WTC11 (cell line): ENCODE data around the gene ITPRID1.

Experiments
- CBFB ChIP-seq: sonication (generic); formaldehyde crosslinking; IDR thresholded peaks from 2 replicates; pipeline ENCODE4 v1.8.1; 2022; ENCODE audit warnings: mild to moderate bottlenecking, low read depth, missing genetic modification reagents
- CREB1 ChIP-seq: sonication (generic); formaldehyde crosslinking; IDR thresholded peaks from 2 replicates; pipeline ENCODE4 v1.8.0; 2023; ENCODE audit warnings: mild to moderate bottlenecking, missing genetic modification reagents
- KAT7 ChIP-seq: sonication (generic); formaldehyde crosslinking; IDR thresholded peaks from 2 replicates; pipeline ENCODE4 v1.8.1; 2023; ENCODE audit warnings: missing genetic modification reagents, mild to moderate bottlenecking, borderline replicate concordance
- NR3C1 ChIP-seq: sonication (generic); formaldehyde crosslinking; conservative IDR thresholded peaks from 2 replicates; pipeline ENCODE4 v1.8.1; 2023; ENCODE audit warnings: low read depth, mild to moderate bottlenecking, missing genetic modification reagents
- TP53 ChIP-seq: sonication (generic); formaldehyde crosslinking; IDR thresholded peaks from 2 replicates; pipeline ENCODE4 v1.8.1; 2023; ENCODE audit warnings: mild to moderate bottlenecking, missing genetic modification reagents
- ZNF317 ChIP-seq: sonication (generic); formaldehyde crosslinking; IDR thresholded peaks from 2 replicates; pipeline ENCODE4 v1.8.1; 2023; ENCODE audit warnings: low read depth, mild to moderate bottlenecking, moderate library complexity, missing genetic modification reagents, borderline replicate concordance
- TF ChIP-seq, protein P1 (sequence below): sonication (generic); formaldehyde crosslinking; IDR thresholded peaks from 2 replicates; pipeline ENCODE4 v1.8.1; 2022; ENCODE audit warnings: low read depth, mild to moderate bottlenecking, moderate library complexity, missing genetic modification reagents, borderline replicate concordance
- TF ChIP-seq, protein P2 (sequence below): fragments of 200-600 bp; IDR thresholded peaks from 2 replicates; pipeline ENCODE4 v1.8.0; 2022; ENCODE audit warnings: antibody characterized with exemption
- TF ChIP-seq, protein P3 (sequence below): sonication (generic); formaldehyde crosslinking; IDR thresholded peaks from 2 replicates; pipeline ENCODE4 v1.8.1; 2023; ENCODE audit warnings: mild to moderate bottlenecking, missing genetic modification reagents, borderline replicate concordance
- TF ChIP-seq, protein P4 (sequence below): sonication (generic); formaldehyde crosslinking; IDR thresholded peaks from 2 replicates; pipeline ENCODE4 v1.8.1; 2022; ENCODE audit warnings: mild to moderate bottlenecking, missing genetic modification reagents, moderate library complexity, borderline replicate concordance
- TF ChIP-seq, protein P5 (sequence below): sonication (generic); formaldehyde crosslinking; conservative IDR thresholded peaks from 2 replicates; pipeline ENCODE4 v1.8.1; 2022; ENCODE audit warnings: mild to moderate bottlenecking, missing genetic modification reagents

DNA sequence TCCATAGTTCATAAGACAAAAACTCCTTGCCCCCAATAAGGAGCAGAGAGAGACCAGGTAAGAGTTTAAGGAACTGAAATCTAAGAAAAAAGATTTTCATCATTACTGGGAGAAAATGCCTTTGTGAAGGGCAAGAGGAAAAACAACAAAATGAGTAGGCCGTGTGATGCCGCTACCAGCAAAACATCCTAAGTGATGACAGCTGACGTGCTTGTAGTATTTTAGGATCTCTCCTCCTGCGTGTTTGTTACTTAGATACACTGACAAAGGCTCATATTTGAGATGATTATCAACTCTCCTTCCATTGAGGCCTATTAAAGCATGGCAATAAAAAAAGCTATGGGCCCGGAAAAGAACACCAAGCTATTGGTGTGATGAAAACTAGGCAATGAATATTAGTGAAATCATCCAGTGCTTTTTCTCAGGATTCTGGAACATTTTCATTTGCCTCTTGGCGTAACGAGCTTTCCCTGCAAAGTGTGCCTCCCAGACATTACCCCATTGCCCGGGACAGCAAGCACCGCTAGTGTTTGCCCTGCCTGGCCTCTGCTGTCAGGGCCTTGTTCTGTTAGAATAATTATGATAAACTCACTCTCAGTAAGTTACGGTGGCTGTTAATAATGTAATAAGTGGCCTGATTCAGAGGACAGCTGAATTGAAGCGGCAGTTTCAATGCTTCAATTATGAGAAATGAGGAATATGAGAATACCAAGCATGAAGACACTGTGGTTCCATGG is 36.8 kb upstream of the ITPRID1 start:
- TF ChIP-seq CREB1 (CRISPR knock-in tag), result no peak
- TF ChIP-seq, protein P1, sequence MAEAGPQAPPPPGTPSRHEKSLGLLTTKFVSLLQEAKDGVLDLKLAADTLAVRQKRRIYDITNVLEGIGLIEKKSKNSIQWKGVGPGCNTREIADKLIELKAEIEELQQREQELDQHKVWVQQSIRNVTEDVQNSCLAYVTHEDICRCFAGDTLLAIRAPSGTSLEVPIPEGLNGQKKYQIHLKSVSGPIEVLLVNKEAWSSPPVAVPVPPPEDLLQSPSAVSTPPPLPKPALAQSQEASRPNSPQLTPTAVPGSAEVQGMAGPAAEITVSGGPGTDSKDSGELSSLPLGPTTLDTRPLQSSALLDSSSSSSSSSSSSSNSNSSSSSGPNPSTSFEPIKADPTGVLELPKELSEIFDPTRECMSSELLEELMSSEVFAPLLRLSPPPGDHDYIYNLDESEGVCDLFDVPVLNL (CRISPR knock-in tag), result no peak
- TF ChIP-seq, protein P2, sequence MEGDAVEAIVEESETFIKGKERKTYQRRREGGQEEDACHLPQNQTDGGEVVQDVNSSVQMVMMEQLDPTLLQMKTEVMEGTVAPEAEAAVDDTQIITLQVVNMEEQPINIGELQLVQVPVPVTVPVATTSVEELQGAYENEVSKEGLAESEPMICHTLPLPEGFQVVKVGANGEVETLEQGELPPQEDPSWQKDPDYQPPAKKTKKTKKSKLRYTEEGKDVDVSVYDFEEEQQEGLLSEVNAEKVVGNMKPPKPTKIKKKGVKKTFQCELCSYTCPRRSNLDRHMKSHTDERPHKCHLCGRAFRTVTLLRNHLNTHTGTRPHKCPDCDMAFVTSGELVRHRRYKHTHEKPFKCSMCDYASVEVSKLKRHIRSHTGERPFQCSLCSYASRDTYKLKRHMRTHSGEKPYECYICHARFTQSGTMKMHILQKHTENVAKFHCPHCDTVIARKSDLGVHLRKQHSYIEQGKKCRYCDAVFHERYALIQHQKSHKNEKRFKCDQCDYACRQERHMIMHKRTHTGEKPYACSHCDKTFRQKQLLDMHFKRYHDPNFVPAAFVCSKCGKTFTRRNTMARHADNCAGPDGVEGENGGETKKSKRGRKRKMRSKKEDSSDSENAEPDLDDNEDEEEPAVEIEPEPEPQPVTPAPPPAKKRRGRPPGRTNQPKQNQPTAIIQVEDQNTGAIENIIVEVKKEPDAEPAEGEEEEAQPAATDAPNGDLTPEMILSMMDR, result no peak
- TF ChIP-seq, protein P3, sequence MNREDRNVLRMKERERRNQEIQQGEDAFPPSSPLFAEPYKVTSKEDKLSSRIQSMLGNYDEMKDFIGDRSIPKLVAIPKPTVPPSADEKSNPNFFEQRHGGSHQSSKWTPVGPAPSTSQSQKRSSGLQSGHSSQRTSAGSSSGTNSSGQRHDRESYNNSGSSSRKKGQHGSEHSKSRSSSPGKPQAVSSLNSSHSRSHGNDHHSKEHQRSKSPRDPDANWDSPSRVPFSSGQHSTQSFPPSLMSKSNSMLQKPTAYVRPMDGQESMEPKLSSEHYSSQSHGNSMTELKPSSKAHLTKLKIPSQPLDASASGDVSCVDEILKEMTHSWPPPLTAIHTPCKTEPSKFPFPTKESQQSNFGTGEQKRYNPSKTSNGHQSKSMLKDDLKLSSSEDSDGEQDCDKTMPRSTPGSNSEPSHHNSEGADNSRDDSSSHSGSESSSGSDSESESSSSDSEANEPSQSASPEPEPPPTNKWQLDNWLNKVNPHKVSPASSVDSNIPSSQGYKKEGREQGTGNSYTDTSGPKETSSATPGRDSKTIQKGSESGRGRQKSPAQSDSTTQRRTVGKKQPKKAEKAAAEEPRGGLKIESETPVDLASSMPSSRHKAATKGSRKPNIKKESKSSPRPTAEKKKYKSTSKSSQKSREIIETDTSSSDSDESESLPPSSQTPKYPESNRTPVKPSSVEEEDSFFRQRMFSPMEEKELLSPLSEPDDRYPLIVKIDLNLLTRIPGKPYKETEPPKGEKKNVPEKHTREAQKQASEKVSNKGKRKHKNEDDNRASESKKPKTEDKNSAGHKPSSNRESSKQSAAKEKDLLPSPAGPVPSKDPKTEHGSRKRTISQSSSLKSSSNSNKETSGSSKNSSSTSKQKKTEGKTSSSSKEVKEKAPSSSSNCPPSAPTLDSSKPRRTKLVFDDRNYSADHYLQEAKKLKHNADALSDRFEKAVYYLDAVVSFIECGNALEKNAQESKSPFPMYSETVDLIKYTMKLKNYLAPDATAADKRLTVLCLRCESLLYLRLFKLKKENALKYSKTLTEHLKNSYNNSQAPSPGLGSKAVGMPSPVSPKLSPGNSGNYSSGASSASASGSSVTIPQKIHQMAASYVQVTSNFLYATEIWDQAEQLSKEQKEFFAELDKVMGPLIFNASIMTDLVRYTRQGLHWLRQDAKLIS (CRISPR knock-in tag), result no peak
- no peak for TF ChIP-seq ZNF317 (CRISPR knock-in tag)
- TF ChIP-seq, protein P4, sequence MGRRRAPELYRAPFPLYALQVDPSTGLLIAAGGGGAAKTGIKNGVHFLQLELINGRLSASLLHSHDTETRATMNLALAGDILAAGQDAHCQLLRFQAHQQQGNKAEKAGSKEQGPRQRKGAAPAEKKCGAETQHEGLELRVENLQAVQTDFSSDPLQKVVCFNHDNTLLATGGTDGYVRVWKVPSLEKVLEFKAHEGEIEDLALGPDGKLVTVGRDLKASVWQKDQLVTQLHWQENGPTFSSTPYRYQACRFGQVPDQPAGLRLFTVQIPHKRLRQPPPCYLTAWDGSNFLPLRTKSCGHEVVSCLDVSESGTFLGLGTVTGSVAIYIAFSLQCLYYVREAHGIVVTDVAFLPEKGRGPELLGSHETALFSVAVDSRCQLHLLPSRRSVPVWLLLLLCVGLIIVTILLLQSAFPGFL (CRISPR knock-in tag), result no peak
- TF ChIP-seq, protein P5, sequence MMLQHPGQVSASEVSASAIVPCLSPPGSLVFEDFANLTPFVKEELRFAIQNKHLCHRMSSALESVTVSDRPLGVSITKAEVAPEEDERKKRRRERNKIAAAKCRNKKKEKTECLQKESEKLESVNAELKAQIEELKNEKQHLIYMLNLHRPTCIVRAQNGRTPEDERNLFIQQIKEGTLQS, result no peak
- TF ChIP-seq KAT7, result no peak
- TF ChIP-seq NR3C1 (CRISPR knock-in tag), result no peak
- no peak for TF ChIP-seq TP53 (CRISPR knock-in tag)
- TF ChIP-seq CBFB, result no peak
